ENCODE data around the gene CLOCK. TPM values are rescaled to one million over a fixed set of nuclear protein-coding genes. Genes with fewer than 3 reads are reported as not detected.

The CLOCK gene
- total RNA-seq, 1 experiment from 2014 or later: 36.6 TPM

DNA sequence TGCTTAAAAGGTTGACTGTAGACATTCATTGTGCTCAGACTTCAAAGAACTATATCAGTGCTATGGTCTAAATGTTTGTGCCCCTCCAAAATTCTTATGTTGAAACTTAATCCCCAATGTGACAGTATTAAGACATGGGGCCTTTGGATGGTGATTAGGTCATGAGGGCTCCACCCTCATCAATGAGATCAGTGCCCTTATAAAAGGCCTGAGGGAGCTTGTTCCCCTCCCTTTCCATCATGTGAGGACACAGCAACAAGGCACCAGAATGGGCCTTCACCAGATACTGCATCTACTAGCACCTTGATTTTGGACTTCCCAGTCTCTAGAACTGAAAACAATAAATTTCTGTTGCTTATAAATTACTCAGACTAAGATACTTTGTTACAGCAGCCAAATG is 28.3 kb downstream of the CLOCK start:
- Histone ChIP-seq H3K27me3 (no peaks in the 10 kb centered on the region), H3K27ac (no peak overlapping the region), H3K4me3 (no peak overlapping the region), H3K36me3 (peaks cover 3% of the 10 kb centered on the region; the same call in 1 of the 2 replicates), H3K9me3 (replicated peaks) (no peaks in the 10 kb centered on the region), H3K4me1 (no peaks in the 10 kb centered on the region)
- DNase-seq: no peak

DNA sequence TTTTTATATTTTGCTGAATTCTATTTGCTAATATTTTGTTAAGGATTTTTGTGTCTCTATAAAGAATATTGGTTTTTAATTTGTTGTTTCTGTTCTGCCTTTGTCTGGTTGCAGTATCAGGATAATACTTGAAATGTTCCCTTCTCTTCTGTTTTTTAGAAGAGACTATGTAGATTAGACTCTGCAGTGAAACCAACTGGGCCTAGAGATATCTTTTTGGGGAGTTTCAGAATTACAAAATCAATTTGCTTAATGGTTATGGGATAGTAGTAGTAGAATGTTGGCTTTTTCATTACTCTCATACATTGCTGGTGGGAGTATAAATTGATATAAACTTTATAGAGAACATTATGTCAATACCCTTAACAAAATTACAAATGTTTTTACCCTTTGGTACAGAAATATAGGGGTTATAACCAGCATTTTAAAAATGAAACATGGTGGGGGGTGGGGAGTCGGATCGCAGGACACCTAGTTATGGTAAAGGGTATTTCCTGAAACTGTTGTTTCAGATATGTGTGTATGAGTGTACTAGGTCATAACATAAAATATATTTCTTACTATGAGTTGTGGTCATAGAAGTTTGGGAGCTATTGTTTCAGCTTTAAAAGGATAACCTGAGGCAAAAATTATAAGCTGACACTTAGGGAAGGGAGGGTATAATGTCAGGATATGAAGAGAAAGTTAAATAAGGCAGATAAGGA is 29.0 kb downstream of the CLOCK start:
- Histone ChIP-seq H3K4me3 (no peak overlapping the region), H3K27me3 (no peaks in the 10 kb centered on the region), H3K4me1 (no peaks in the 10 kb centered on the region), H3K9me3 (replicated peaks) (no peaks in the 10 kb centered on the region), H3K27ac (no peak overlapping the region), H3K36me3 (0 out of 2 replicates have a peak, but pooled peaks cover 2% of the 10 kb centered on the region)
- DNase-seq: no peak

DNA sequence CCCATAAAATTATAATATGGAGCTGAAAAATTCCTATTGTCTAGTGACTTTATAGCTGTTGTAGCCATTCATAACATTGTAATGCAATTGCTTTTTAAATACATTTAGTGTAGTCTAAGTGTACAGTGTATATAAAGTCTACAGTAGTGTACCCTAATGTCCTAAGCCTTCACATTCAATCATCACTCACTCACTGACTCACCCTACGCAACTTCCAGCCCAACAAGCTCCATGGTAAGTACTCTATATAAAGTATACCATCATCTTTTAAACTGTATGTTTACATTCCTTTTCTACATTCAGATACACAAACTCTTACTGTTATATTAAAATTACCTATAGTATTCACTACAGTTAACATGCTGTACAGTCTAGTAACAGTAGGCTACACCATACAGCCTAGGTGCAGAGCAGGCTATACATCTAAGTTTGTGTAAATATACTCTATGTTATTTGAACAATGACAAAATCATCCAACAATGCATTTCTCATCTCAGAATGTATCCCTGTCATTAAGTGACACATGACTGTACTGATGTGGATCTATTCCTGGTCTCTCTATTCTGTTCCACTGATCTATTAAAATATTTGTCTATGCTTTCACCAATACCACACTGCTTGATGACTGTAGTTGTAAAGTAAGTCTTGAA is 33.7 kb downstream of the CLOCK start:
- Histone ChIP-seq H3K27me3 (no peaks in the 10 kb centered on the region), H3K36me3 (no peaks in the 10 kb centered on the region), H3K27ac (no peak overlapping the region), H3K4me1 (no peaks in the 10 kb centered on the region), H3K9me3 (replicated peaks) (no peaks in the 10 kb centered on the region), H3K4me3 (no peak overlapping the region)
- DNase-seq: no peak

DNA sequence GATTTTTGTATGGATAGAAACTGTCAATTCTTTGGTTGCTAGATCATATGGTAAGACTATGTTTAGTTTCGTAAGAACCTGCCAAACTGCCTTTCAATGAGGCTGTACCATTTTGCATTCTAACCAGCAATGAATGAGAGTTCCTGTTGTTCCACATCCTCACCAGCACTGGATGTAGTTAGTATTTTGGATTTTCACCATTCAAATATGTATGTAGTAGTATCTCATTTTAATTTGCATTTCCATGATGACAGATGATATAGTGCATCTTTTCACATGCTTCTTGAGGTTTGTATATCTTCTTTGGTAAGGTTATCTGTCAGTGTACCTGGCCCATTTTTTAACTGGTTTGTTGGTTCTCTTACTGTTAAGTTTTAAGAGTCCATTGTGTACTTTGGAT is 34.6 kb downstream of the CLOCK start:
- no peaks in the 10 kb centered on the region for H3K9me3 ChIP-seq (replicated peaks)
- no peak overlapping the region for H3K4me3 ChIP-seq
- DNase-seq: no peak
- peaks cover 2% of the 10 kb centered on the region; the same call in 1 of the 2 replicates for H3K36me3 ChIP-seq
- no peaks in the 10 kb centered on the region for H3K27me3 ChIP-seq
- H3K4me1 ChIP-seq: no peaks in the 10 kb centered on the region
- H3K27ac ChIP-seq: no peak overlapping the region

DNA sequence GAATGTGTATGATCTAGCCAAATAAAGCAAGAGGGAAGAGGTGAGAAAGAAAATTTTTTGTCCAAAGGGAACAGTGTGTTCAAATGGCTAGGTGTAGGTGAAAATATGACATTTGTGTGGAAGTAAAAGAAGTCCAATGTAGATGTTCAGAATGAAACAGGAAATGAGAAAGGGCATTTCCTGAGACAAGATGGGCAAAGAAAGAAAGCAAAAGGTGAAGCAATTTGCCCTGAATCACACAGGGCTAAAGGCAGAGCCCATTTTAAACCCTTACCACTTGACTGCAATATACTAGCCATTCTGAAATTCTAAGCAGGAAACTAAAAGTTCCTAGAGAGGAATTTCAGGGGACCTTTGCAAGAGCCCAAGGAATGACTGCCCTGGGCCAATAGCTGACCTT is 36.0 kb downstream of the CLOCK start:
- no peak overlapping the region for H3K4me3 ChIP-seq
- H3K4me1 ChIP-seq: no peaks in the 10 kb centered on the region
- no peak for DNase-seq
- H3K36me3 ChIP-seq: peaks cover 4% of the 10 kb centered on the region
- no peaks in the 10 kb centered on the region for H3K27me3 ChIP-seq
- no peaks in the 10 kb centered on the region for H3K9me3 ChIP-seq (replicated peaks)
- H3K27ac ChIP-seq: no peak overlapping the region

DNA sequence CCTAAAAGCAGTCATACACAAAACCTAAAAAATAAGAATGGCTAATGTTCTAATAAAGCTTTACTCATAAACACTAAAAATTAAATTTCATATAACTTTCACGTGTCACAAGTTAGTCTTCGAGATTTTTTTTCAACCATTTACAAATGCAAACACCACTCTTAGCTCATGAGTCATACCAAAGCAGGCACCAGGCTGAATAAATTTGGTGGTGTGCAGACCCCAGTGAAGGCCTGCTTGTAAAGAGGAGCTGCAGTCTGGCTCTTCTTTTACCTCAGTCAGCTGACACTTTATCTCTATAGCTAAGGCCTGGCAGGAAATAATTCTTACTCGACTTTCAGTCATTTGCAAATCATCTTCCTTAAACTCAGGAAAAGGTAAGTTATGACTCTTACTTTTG is 37.4 kb downstream of the CLOCK start:
- no peaks in the 10 kb centered on the region for H3K4me1 ChIP-seq
- no peak for DNase-seq
- peaks cover 4% of the 10 kb centered on the region for H3K36me3 ChIP-seq
- no peaks in the 10 kb centered on the region for H3K27me3 ChIP-seq
- no peaks in the 10 kb centered on the region for H3K9me3 ChIP-seq (replicated peaks)
- H3K27ac ChIP-seq: no peak overlapping the region
- no peak overlapping the region for H3K4me3 ChIP-seq

DNA sequence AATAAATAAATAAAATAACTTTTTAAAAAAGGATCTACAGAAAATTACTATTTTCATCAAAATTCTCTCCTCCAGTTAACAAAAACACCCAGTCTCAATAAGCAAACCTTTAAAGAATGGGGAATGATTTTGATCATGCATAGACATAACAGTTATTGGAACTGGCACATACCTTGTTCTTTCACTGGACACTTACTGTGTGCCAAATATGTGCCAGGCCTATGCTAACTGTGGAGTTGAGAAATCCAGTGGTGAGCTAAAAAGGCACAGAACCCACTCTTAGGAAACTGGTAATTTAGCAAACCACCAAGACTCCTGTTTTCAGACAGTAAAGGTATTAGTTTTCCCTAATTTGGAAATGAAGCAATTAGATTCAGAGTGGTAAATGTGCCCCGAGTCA is 39.1 kb downstream of the CLOCK start:
- Histone ChIP-seq H3K27me3 (no peaks in the 10 kb centered on the region), H3K27ac (no peak overlapping the region), H3K36me3 (peaks cover 4% of the 10 kb centered on the region), H3K4me3 (no peak overlapping the region), H3K4me1 (no peaks in the 10 kb centered on the region), H3K9me3 (replicated peaks) (no peaks in the 10 kb centered on the region)
- no peak for DNase-seq

DNA sequence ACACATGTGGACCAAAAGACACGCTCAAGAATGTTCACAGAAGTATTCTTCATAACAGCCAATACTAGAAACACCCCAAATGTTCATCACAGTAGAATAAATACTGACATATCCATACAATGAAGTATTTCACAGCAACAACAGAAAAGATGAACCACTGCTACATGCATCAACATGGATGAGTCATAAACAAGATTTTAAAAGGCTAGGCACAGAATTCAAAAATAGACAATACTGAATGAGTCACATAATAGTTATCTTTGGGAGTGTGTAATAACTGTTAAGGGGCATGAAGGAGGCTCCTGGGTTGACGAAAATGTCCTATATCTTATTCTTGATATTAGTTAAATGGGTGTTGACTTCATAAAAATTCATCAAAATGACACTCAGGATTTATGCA is 43.5 kb downstream of the CLOCK start:
- no peaks in the 10 kb centered on the region for H3K4me1 ChIP-seq
- no peaks in the 10 kb centered on the region for H3K9me3 ChIP-seq (replicated peaks)
- peaks cover 4% of the 10 kb centered on the region for H3K36me3 ChIP-seq
- no peak for DNase-seq
- no peak overlapping the region for H3K27ac ChIP-seq
- no peak overlapping the region for H3K4me3 ChIP-seq
- no peaks in the 10 kb centered on the region for H3K27me3 ChIP-seq

DNA sequence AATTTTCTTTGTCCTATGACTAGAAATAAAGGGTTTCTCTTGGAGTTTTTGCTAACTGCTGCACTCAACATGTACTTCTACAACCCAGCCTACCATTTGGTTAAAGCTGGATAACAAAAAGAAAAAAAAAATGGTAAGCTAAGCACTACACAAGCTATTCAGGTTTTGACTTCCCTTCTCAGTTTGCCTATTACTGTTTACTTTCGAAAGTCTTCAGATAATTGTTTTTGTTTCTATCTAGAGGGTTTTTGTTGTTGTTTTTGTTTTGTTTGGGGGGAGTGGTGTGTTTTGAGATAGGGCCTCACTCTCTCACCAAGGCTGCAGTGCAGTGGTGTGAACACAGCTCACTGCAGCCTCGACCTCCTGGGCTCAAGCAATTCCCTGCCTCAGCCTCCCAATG is 46.6 kb downstream of the CLOCK start:
- Histone ChIP-seq H3K27me3 (no peaks in the 10 kb centered on the region), H3K36me3 (no peaks in the 10 kb centered on the region), H3K9me3 (replicated peaks) (no peaks in the 10 kb centered on the region), H3K27ac (no peak overlapping the region), H3K4me3 (no peak overlapping the region), H3K4me1 (no peaks in the 10 kb centered on the region)
- DNase-seq: no peak

DNA sequence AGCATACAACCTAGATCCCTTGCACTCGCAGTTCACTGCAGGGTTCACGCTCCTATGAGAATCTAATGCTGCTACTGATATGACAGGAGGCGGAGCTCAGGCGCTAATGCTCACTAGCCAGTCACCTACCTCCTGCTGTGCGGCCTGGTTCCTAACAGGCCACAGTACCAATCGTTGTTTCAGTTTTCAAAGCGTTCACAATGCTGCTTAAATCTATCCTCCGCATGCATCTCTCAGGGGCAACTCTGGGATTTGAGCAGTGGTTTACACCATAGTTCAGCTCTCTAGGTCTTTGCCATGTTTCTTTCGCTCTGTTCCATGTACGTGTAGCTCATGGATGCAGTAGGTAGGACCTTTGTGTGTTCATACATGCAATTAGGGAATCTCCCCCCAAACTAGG is 47.2 kb downstream of the CLOCK start:
- Histone ChIP-seq H3K36me3 (no peaks in the 10 kb centered on the region), H3K4me3 (no peak overlapping the region), H3K9me3 (replicated peaks) (no peaks in the 10 kb centered on the region), H3K4me1 (no peaks in the 10 kb centered on the region), H3K27me3 (no peaks in the 10 kb centered on the region), H3K27ac (no peak overlapping the region)
- DNase-seq: no peak

DNA sequence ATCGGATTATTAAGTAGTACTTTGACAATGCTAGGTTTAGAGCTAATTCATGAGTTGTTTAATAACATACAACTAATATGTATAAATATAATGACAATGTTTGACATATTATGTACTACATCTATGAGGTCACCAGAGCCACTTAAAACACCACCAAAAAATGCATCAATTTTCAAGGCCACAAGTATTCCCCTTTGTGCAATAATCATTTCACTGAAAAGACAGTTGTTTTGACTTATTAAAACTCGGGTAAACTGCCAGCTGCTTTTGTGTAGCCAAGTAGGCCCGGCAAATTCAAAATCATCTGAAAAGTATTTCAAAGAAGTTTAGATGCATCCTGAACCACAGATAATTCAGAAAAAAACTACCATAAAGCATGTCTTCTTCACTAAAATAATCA is 48.7 kb downstream of the CLOCK start:
- H3K27me3 ChIP-seq: no peaks in the 10 kb centered on the region
- no peak overlapping the region for H3K27ac ChIP-seq
- H3K4me1 ChIP-seq: no peaks in the 10 kb centered on the region
- H3K9me3 ChIP-seq (replicated peaks): no peaks in the 10 kb centered on the region
- DNase-seq: no peak
- H3K4me3 ChIP-seq: no peak overlapping the region
- 0 out of 2 replicates have a peak, but pooled peaks cover 4% of the 10 kb centered on the region for H3K36me3 ChIP-seq

DNA sequence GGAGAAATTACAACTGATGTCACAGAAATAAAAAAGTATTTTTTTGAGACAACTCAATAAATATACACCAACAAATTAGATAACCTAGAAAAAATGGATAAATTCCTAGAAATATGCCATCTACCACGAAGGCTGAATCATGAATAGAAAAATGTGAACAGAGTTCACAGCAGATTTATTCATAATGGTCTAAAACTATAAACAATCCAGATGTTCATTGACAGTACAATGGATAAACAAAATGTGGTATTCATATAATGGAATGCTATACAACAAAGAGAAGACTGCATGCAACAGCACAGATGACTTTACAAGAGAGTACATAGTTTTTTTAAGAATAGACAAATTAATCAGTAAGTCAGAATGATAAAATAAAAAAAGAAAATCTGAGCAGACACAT is 55.2 kb downstream of the CLOCK start:
- DNase-seq: no peak
- H3K4me1 ChIP-seq: no peaks in the 10 kb centered on the region
- no peaks in the 10 kb centered on the region for H3K27me3 ChIP-seq

DNA sequence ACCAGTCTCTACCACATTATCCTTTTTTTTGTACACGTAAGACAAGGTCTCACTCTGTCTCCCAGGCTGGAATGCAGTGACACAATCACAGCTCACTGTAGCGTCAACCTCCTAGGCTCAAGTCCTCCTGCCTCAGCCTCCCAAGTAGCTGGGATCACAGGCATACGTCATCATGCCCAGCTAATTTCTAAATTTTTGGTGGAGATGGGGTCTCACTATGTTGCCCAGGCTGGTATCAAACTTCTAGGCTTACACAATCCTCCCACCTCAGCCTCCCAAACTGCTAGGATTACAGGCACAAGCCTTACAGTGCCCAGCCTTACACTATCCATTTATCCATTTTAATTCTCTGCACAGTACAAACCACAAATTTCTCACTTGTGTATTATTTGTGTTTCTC is 58.0 kb downstream of the CLOCK start:
- H3K27me3 ChIP-seq: no peaks in the 10 kb centered on the region
- peaks cover 37% of the 10 kb centered on the region for H3K36me3 ChIP-seq
- no peak overlapping the region for H3K27ac ChIP-seq
- H3K4me1 ChIP-seq: no peaks in the 10 kb centered on the region
- H3K9me3 ChIP-seq (replicated peaks): peaks cover 3% of the 10 kb centered on the region; the same call in 1 of the 2 replicates
- no peak for DNase-seq
- H3K4me3 ChIP-seq: no peak overlapping the region

More for the DNA sequence above, 55.2 kb downstream of the CLOCK start:
- peaks cover 3% of the 10 kb centered on the region; the same call in 1 of the 2 replicates for H3K9me3 ChIP-seq (replicated peaks)
- H3K4me3 ChIP-seq: no peak overlapping the region
- H3K36me3 ChIP-seq: peaks cover 31% of the 10 kb centered on the region
- no peak overlapping the region for H3K27ac ChIP-seq

DNA sequence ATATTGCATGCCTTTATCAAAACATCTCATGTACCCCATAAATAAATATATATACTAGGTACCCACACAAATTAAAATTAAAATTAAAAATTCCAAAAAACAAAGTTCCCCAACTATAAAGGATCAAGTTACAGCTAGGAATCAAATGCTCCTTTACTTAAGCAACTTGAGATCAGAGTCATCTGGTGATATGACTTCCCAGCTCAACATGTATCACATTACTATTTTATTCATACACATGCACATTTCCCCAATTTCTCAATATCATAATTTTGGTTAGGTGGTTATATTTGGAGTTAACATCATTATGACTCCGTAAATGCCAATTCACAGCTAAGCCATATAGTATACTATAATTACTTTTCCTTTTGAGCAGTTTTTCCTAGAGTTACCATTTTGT is 60.9 kb downstream of the CLOCK start:
- Histone ChIP-seq H3K4me3 (no peak overlapping the region), H3K27me3 (no peaks in the 10 kb centered on the region), H3K36me3 (peaks cover 40% of the 10 kb centered on the region), H3K9me3 (replicated peaks) (peaks cover 3% of the 10 kb centered on the region; the same call in 1 of the 2 replicates), H3K27ac (no peak overlapping the region), H3K4me1 (no peaks in the 10 kb centered on the region)
- DNase-seq: no peak

DNA sequence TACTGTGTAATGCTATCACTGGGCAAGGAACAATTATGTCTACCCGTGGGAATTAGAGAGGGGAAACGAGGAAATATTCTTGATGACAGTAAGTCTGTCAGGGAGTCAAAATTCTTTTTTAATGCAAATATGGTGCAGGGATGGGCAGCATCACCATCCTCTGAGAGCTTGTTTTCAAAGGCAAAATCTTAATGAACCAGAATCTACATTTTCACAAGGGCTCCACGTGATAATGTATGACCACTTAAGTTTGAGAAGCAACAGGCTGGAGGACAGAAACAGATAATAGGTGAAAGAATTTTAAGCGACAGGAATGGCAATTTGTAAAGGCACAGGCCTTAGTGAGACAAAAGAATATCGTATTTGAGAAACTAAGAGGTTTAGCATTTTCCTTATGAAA is 63.4 kb downstream of the CLOCK start:
- no peak overlapping the region for H3K27ac ChIP-seq
- DNase-seq: no peak

More for the DNA sequence above, 63.4 kb downstream of the CLOCK start:
- peaks cover 23% of the 10 kb centered on the region for H3K36me3 ChIP-seq
- no peaks in the 10 kb centered on the region for H3K9me3 ChIP-seq (replicated peaks)
- H3K4me1 ChIP-seq: no peaks in the 10 kb centered on the region
- H3K27me3 ChIP-seq: no peaks in the 10 kb centered on the region
- H3K4me3 ChIP-seq: no peak overlapping the region
